Loucy (cell line): ENCODE measurements around the gene PPP3CB.

Experiments
- H2AFZ ChIP-seq: fragments of 200-600 bp; sonication (generic); 2 replicates; pipeline ENCODE4 v1.6.0; 2016; ENCODE audit warnings: antibody characterized with exemption, mild to moderate bottlenecking, low read length, moderate library complexity
- H3F3A ChIP-seq: fragments of 200-600 bp; 2 replicates; pipeline ENCODE4 v1.6.0; 2016; ENCODE audit warnings: antibody characterized with exemption, low read depth, mild to moderate bottlenecking
- H3K27me3 ChIP-seq: fragments of 200-600 bp; sonication (generic); 2 replicates; pipeline ENCODE4 v1.6.1; 2014; ENCODE audit warnings: low read length, mild to moderate bottlenecking; ENCODE audit not compliant: insufficient read depth, poor library complexity, severe bottlenecking
- H3K36me3 ChIP-seq: fragments of 200-600 bp; sonication (generic); 2 replicates; pipeline ENCODE4 v1.6.1; 2016; ENCODE audit warnings: low read length; ENCODE audit not compliant: insufficient read depth
- H3K4me1 ChIP-seq: fragments of 200-600 bp; sonication (generic); 2 replicates; pipeline ENCODE4 v1.5.1; 2014; ENCODE audit warnings: low read length, mild to moderate bottlenecking; ENCODE audit not compliant: insufficient read depth, poor library complexity, severe bottlenecking
- H3K4me2 ChIP-seq: fragments of 200-600 bp; sonication (generic); 2 replicates; pipeline ENCODE4 v1.6.0; 2014; ENCODE audit warnings: antibody characterized with exemption, low read length, low read depth, mild to moderate bottlenecking; ENCODE audit not compliant: poor library complexity, severe bottlenecking
- H3K4me3 ChIP-seq: fragments of 200-600 bp; sonication (generic); 2 replicates; pipeline ENCODE4 v1.5.1; 2014; ENCODE audit warnings: low read length, mild to moderate bottlenecking, mixed read lengths; ENCODE audit not compliant: poor library complexity, severe bottlenecking
- H3K79me2 ChIP-seq: fragments of 200-600 bp; sonication (generic); 2 replicates; pipeline ENCODE4 v1.6.1; 2014; ENCODE audit warnings: low read length; ENCODE audit not compliant: insufficient read depth
- H3K9ac ChIP-seq: fragments of 200-600 bp; sonication (generic); 2 replicates; pipeline ENCODE4 v1.6.0; 2014; ENCODE audit warnings: mild to moderate bottlenecking, low read depth, low read length, moderate library complexity; ENCODE audit not compliant: poor library complexity, severe bottlenecking
- H3K9me2 ChIP-seq: fragments of 200-600 bp; sonication (generic); replicated peaks from 2 replicates; pipeline ENCODE4 v1.6.1; 2016; ENCODE audit warnings: low read depth, low read length, mixed read lengths
- H3K9me3 ChIP-seq: fragments of 200-600 bp; sonication (generic); 2 replicates; pipeline ENCODE4 v1.6.1; 2014; ENCODE audit warnings: mild to moderate bottlenecking, antibody characterized with exemption, low read length, low read depth; ENCODE audit not compliant: insufficient read depth
- H4K20me1 ChIP-seq: fragments of 200-600 bp; sonication (generic); 2 replicates; pipeline ENCODE4 v1.6.0; 2014; ENCODE audit warnings: antibody characterized with exemption, low read length, mild to moderate bottlenecking; ENCODE audit not compliant: insufficient read depth, poor library complexity, severe bottlenecking
- CTCF ChIP-seq: fragments of 200-600 bp; sonication (generic); conservative IDR thresholded peaks from 2 replicates; pipeline ENCODE4 v1.5.1; 2014; ENCODE audit warnings: mild to moderate bottlenecking, antibody characterized with exemption, low read length
- EZH2phosphoT487 ChIP-seq: fragments of 200-600 bp; IDR thresholded peaks from 2 replicates; pipeline ENCODE4 v1.6.1; 2018; ENCODE audit warnings: antibody characterized with exemption, mild to moderate bottlenecking, moderate library complexity, borderline replicate concordance

The PPP3CB gene

GRCh38 chr10:73485320-73485719, 10.5 kb downstream of the PPP3CB start:
- H3K27me3 ChIP-seq = no peaks in the 10 kb centered on the region
- TF ChIP-seq CTCF (no peak), EZH2phosphoT487 (no peak)
- no peaks in the 10 kb centered on the region for H3K9me2 ChIP-seq
- no peak overlapping the region for H2AFZ ChIP-seq
- no peak overlapping the region for H3K4me2 ChIP-seq
- H3K79me2 ChIP-seq = peaks cover 15% of the 10 kb centered on the region; the same call in 1 of the 2 replicates
- no peak overlapping the region for H3K4me3 ChIP-seq
- peaks cover 2% of the 10 kb centered on the region for H4K20me1 ChIP-seq
- H3K9me3 ChIP-seq = no peaks in the 10 kb centered on the region
- H3K36me3 ChIP-seq = no peaks in the 10 kb centered on the region; the same call in 1 of the 2 replicates
- no peak overlapping the region for H3K9ac ChIP-seq
- H3K4me1 ChIP-seq = peaks cover 9% of the 10 kb centered on the region
- H3F3A ChIP-seq = no peaks in the 10 kb centered on the region

- no peak overlapping the region for H2AFZ ChIP-seq
- no peak overlapping the region for H3K4me3 ChIP-seq
- H3K4me2 ChIP-seq = no peak overlapping the region
- H3K9me3 ChIP-seq = no peaks in the 10 kb centered on the region
- H3K36me3 ChIP-seq = peaks cover 25% of the 10 kb centered on the region; the same call in 1 of the 2 replicates
- no peaks in the 10 kb centered on the region for H3K27me3 ChIP-seq
- H3K4me1 ChIP-seq = peaks cover 11% of the 10 kb centered on the region
- no peaks in the 10 kb centered on the region for H4K20me1 ChIP-seq
- no peaks in the 10 kb centered on the region for H3F3A ChIP-seq
- no peaks in the 10 kb centered on the region for H3K9me2 ChIP-seq
- H3K9ac ChIP-seq = no peak overlapping the region
- TF ChIP-seq EZH2phosphoT487 = no peak
- no peak for TF ChIP-seq CTCF
- no peaks in the 10 kb centered on the region for H3K79me2 ChIP-seq
These were observed 15.7 kb downstream of the PPP3CB start for GRCh38 chr10:73480158-73480557.

- H3K9me3 ChIP-seq = no peaks in the 10 kb centered on the region
- no peak overlapping the region for H3K9ac ChIP-seq
- H3K4me2 ChIP-seq = no peak overlapping the region
- no peaks in the 10 kb centered on the region for H3K9me2 ChIP-seq
- peaks cover 33% of the 10 kb centered on the region; the same call in 1 of the 2 replicates for H3K36me3 ChIP-seq
- H2AFZ ChIP-seq = no peak overlapping the region
- H3F3A ChIP-seq = no peaks in the 10 kb centered on the region
- H3K79me2 ChIP-seq = no peaks in the 10 kb centered on the region
- no peak overlapping the region for H3K4me3 ChIP-seq
- no peak for TF ChIP-seq CTCF
- no peak for TF ChIP-seq EZH2phosphoT487
- no peaks in the 10 kb centered on the region for H4K20me1 ChIP-seq
- H3K4me1 ChIP-seq = peaks cover 11% of the 10 kb centered on the region
- H3K27me3 ChIP-seq = no peaks in the 10 kb centered on the region
These were observed 17.2 kb downstream of the PPP3CB start for GRCh38 chr10:73478636-73479035.
